Thoracic aorta (tissue), 2 donors: Measurements from ENCODE around the gene GAB2. TPM values are rescaled to one million over a fixed set of nuclear protein-coding genes. Genes with fewer than 3 reads are reported as not detected.
"Not testable (repeated sequence)": the region's sequence is repeated elsewhere in the genome, so short reads cannot be mapped to it uniquely, and the experiment has no call there.

Experiments used
- ATAC-seq: fragments of 150-250 bp; one replicate; pipeline ENCODE4 v1.8.0; 2017; ENCODE audit warnings: low read depth; ENCODE audit not compliant: insufficient number of reproducible peaks, low FRiP score
- DNase-seq: peaks from one replicate; pipeline ENCODE4 v3.0.0-alpha.2; 2020; ENCODE audit warnings: low spot score
- H3K27ac ChIP-seq, 2 donors: fragments of 200-600 bp; sonication (generic); 1 replicate in 1 of 2; 2 replicates in 1 of 2; pipeline ENCODE4 v1.5.1; 2016; ENCODE audit warnings: mild to moderate bottlenecking in 2 of 2, moderate library complexity in 2 of 2
- H3K27me3 ChIP-seq: fragments of 200-600 bp; sonication (generic); replicated peaks from 2 replicates; pipeline ENCODE4 v1.6.0; 2016; ENCODE audit warnings: mild to moderate bottlenecking; ENCODE audit not compliant: insufficient read depth
- H3K36me3 ChIP-seq: fragments of 200-600 bp; sonication (generic); one replicate; pipeline ENCODE4 v1.5.1; 2016
- H3K4me1 ChIP-seq, 2 donors: fragments of 200-600 bp; sonication (generic); 1 replicate in 1 of 2; 2 replicates in 1 of 2; pipeline versions ENCODE4 v1.5.1 to v1.6.0; 2016; ENCODE audit warnings: low read depth in 2 of 2, mild to moderate bottlenecking in 1 of 2; ENCODE audit not compliant: control insufficient read depth in 1 of 2
- H3K4me3 ChIP-seq: fragments of 200-600 bp; sonication (generic); 2 replicates; pipeline ENCODE4 v1.5.1; 2016; ENCODE audit warnings: mild to moderate bottlenecking
- H3K9me3 ChIP-seq: fragments of 200-600 bp; sonication (generic); 2 replicates; pipeline ENCODE4 v1.5.1; 2016
- total RNA-seq, 2 donors: library from RNA; depleted of rRNA; stranded (reverse); fragments of >200 nt; gene quantifications; one replicate each; pipeline versions ENCODE4 v1.1.0 to v1.2.3, GENCODE V29; 2016
- TF ChIP-seq, protein P1 (sequence below): fragments of 200-600 bp; sonication (generic); IDR thresholded peaks from one replicate; pipeline ENCODE4 v1.5.1; 2019; ENCODE audit warnings: antibody characterized with exemption

GAB2 gene
- total RNA-seq, 2 donors from 2014 or later = 65.4 to 91.5 TPM

DNA sequence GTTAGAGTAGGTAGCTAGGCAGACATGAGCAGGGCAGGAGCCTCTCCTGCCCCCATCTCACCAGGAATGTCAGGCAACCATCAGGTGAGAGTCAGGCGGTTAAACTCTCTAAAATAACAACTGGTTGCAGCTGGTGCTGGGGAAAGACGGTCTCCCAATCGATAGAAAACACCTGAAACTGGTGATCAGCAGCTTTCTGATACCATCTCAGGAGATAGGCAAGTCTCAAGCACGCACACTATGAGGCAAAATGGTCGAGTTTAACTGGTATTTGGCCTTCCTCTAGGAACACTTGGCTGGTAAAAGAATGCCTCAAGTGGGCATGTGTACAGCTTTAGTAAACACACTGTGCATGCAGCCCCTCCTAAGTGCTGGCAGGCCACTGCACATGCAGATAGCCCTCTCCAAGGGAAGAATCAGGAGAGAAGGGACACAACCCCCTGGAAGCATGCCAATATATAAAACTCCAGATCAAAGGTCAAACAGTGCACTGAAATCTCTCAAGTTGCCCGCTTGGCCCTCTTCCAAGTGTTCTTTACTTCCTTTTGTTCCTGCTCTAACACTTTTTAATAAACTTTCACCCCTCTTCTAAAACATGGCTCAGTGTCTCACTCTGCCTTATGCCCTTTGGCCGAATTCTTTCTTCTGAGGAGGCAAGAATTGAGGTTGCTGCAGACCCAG lies 140.2 kb downstream of the GAB2 start:
- Histone ChIP-seq H3K4me3 (no peak overlapping the region), H3K27ac (no peak overlapping the region), H3K27me3 (no peaks in the 10 kb centered on the region), H3K4me1 (peaks cover 0 to 5% of the 10 kb centered on the region in 2 donors), H3K36me3 (peaks cover 11% of the 10 kb centered on the region), H3K9me3 (no peaks in the 10 kb centered on the region)
- TF ChIP-seq, protein P1, sequence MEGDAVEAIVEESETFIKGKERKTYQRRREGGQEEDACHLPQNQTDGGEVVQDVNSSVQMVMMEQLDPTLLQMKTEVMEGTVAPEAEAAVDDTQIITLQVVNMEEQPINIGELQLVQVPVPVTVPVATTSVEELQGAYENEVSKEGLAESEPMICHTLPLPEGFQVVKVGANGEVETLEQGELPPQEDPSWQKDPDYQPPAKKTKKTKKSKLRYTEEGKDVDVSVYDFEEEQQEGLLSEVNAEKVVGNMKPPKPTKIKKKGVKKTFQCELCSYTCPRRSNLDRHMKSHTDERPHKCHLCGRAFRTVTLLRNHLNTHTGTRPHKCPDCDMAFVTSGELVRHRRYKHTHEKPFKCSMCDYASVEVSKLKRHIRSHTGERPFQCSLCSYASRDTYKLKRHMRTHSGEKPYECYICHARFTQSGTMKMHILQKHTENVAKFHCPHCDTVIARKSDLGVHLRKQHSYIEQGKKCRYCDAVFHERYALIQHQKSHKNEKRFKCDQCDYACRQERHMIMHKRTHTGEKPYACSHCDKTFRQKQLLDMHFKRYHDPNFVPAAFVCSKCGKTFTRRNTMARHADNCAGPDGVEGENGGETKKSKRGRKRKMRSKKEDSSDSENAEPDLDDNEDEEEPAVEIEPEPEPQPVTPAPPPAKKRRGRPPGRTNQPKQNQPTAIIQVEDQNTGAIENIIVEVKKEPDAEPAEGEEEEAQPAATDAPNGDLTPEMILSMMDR = no peak
- DNase-seq (no peak), ATAC-seq (no peak)

DNA sequence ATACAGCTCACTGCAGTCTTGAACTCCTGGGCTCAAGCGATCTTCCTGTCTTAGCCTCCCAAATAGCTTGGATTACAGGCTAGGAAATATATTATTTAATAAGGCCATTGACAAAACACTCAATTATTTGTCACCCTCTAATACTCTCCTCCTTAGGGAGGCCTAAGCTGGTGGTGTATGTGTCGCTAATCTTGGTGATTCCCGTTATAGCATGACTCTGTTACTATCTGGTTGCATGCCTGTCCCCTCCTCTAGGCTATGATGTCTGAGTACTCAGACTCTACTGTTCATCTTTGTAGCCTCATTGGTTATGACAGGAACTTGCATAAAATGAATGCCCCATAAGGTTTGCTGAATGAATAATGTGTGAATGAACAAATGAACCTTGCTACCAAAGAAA lies 141.3 kb downstream of the GAB2 start:
- Histone ChIP-seq H3K27me3 (no peaks in the 10 kb centered on the region), H3K4me1 (no peaks in the 10 kb centered on the region), H3K4me3 (no peak overlapping the region), H3K36me3 (peaks cover 14% of the 10 kb centered on the region), H3K27ac (no peak overlapping the region), H3K9me3 (no peaks in the 10 kb centered on the region)
- DNase-seq (no peak), ATAC-seq (no peak)
- TF ChIP-seq, protein P1 = no peak

DNA sequence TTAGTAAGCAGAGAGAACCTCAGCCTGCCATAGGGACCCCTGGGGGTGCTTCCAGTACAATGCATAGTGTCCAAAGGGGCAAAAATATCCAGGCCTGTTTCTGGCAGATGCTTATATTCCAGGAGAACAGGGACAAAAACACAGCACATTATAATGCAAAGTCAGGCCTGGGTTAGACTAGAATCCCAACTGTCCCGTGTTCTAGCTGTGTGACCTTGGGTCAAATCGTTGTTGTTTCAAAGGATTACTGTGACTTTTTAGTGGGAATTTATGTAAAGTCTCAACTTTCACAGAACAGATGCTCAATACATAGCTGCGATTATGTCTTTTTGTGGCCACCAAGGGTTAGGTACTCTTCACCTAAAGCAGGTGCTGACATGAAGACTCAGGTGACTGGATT lies 142.9 kb downstream of the GAB2 start:
- Histone ChIP-seq H3K4me3 (no peak overlapping the region), H3K27me3 (no peaks in the 10 kb centered on the region), H3K36me3 (peaks cover 3% of the 10 kb centered on the region), H3K27ac (no peak overlapping the region), H3K9me3 (no peaks in the 10 kb centered on the region), H3K4me1 (peaks cover 0 to 3% of the 10 kb centered on the region in 2 donors)
- TF ChIP-seq, protein P1 = no peak
- DNase-seq (no peak), ATAC-seq (no peak)

DNA sequence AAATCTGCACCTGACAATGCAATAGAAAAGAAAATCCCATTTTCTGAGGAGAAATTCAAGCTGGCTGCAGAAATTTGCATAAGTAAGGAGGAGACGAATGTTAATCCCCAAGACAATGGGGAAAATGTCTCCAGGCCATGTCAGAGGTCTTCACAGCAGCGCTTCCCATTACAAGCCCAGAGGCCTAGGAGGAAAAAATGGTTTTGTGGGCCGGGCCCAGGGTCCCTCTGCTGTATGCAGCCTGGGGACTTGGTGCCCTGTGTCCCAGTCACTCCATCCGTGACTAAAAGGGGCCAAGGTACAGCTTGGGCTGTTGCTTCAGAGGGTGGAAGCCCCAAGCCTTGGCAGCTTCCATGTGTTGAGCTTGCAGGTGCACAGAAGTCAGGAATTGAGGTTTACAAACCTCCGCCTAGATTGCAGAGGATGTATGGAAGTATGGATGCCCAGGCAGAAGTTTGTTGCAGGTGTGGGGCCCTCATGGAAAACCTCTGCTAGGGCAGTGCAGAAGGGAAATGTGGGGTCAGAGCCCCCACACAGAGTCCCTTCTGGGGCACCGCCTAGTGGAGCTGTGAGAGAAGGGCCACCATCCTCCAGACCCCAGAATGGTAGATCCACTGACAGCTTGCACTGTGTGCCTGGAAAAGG lies 144.9 kb downstream of the GAB2 start:
- ATAC-seq, H3K27ac ChIP-seq, H3K36me3 ChIP-seq, DNase-seq, H3K27me3 ChIP-seq, H3K4me3 ChIP-seq, H3K9me3 ChIP-seq: not testable (repeated sequence)
- H3K4me1 ChIP-seq = peaks cover 17 to 23% of the 10 kb centered on the region in 2 donors

DNA sequence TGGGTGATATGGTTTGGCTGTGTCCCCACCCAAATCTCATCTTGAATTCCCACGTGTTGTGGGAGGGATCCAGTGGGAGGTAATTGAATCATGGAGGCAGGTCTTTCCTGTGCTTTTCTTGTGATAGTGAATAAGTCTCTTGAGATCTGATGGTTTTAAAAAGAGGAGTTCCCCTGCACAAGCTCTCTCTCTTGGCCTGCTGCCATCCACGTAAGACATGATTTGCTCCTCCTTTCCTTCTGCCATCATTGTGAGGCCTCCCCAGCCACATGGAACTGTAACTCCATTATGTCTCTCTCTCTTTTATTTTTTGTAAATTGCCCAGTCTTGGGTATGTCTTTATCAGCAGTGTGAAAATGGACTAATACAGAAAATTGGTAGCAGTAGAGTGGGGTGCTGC lies 145.8 kb downstream of the GAB2 start:
- H3K9me3 ChIP-seq, H3K27ac ChIP-seq, H3K27me3 ChIP-seq, ATAC-seq, H3K4me3 ChIP-seq, H3K36me3 ChIP-seq, DNase-seq: not testable (repeated sequence)
- H3K4me1 ChIP-seq = peaks cover 17 to 27% of the 10 kb centered on the region in 2 donors

DNA sequence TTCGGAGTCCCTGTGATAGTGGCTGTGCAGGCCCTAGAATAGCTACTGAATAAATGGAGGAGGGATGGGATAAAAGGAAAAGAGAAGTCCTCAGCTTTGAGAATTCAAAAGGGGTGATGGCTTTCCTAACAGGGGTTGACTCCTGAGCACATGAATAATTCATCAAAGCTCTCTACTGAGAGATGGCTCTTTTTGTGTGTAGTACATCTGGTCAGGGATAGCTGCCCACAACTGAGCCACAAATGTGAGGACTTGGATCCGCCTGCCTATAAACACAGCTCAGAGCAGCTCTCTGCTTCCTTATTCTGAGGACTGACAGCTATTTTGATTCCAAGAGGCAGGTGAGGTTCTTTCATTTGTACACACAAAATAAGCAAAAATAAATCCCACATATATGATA lies 146.6 kb downstream of the GAB2 start:
- TF ChIP-seq, protein P1 = no peak
- no peak for ATAC-seq
- Histone ChIP-seq H3K4me3 (no peak overlapping the region), H3K27me3 (no peaks in the 10 kb centered on the region), H3K4me1 (peaks cover 17 to 34% of the 10 kb centered on the region in 2 donors), H3K36me3 (peaks cover 3% of the 10 kb centered on the region), H3K9me3 (no peaks in the 10 kb centered on the region), H3K27ac (no peak overlapping the region)
- no peak for DNase-seq
